KMS-11 (cell line): ENCODE data around the gene FAM13A.

Experiments
- H2AFZ ChIP-seq: fragments of 200-600 bp; sonication (generic); 2 replicates; pipeline ENCODE4 v1.6.1; 2016; ENCODE audit warnings: antibody characterized with exemption, mixed run types, low read depth
- H3K27ac ChIP-seq: fragments of 200-600 bp; sonication (generic); 2 replicates; pipeline ENCODE4 v1.6.1; 2016; ENCODE audit warnings: mild to moderate bottlenecking, mixed run types
- H3K27me3 ChIP-seq: fragments of 200-600 bp; sonication (generic); 2 replicates; pipeline ENCODE4 v1.6.1; 2017; ENCODE audit warnings: mild to moderate bottlenecking, low read depth, mixed run types, moderate library complexity; ENCODE audit not compliant: insufficient read depth
- H3K36me3 ChIP-seq: fragments of 200-600 bp; sonication (generic); 2 replicates; pipeline ENCODE4 v1.6.1; 2017; ENCODE audit warnings: mild to moderate bottlenecking, mixed run types; ENCODE audit not compliant: insufficient read depth
- H3K4me1 ChIP-seq: fragments of 200-600 bp; sonication (generic); 2 replicates; pipeline ENCODE4 v1.6.1; 2016; ENCODE audit warnings: mild to moderate bottlenecking, low read depth, mixed run types; ENCODE audit not compliant: poor library complexity, severe bottlenecking
- H3K4me2 ChIP-seq: fragments of 200-600 bp; sonication (generic); 2 replicates; pipeline ENCODE4 v1.7.0; 2016; ENCODE audit warnings: mild to moderate bottlenecking, mixed run types
- H3K4me3 ChIP-seq: fragments of 200-600 bp; sonication (generic); IDR thresholded peaks from 2 replicates; pipeline ENCODE4 v1.6.1; 2017; ENCODE audit warnings: low read depth, low read length, mixed read lengths; ENCODE audit not compliant: insufficient read depth
- H3K79me2 ChIP-seq: fragments of 200-600 bp; sonication (generic); 2 replicates; pipeline ENCODE4 v1.6.1; 2016; ENCODE audit warnings: low read depth, mixed run types; ENCODE audit not compliant: insufficient read depth
- H3K9ac ChIP-seq: fragments of 200-600 bp; sonication (generic); 2 replicates; pipeline ENCODE4 v1.6.1; 2016; ENCODE audit warnings: mild to moderate bottlenecking, mixed run types
- H4K20me1 ChIP-seq: fragments of 200-600 bp; sonication (generic); 2 replicates; pipeline ENCODE4 v1.6.1; 2016; ENCODE audit warnings: mild to moderate bottlenecking, mixed run types; ENCODE audit not compliant: insufficient read depth
- TF ChIP-seq, protein P1 (sequence below): fragments of 200-600 bp; sonication (generic); conservative IDR thresholded peaks from 2 replicates; pipeline ENCODE4 v1.6.1; 2017; ENCODE audit warnings: low read depth, mild to moderate bottlenecking, antibody characterized with exemption, low read length, moderate library complexity, mixed read lengths

Gene FAM13A

DNA sequence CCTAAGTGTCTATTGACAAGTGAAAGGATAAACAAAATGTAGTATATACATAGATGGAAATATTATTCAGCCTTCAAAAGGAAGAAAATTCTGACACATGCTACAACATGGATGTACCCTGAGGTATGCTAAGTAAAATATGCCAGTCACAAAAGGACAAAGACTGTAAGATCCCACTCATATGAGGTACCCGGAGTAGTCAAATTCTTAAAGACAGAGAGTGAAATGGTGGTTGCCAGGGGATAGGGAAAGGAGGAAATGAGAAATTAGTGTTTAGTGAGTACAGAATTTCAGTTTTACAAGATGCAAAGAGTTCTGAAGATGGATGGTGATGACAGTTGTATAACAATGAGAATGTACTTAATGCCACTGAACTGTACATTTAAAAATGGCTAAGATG lies 257.1 kb downstream of the FAM13A start:
- Histone ChIP-seq H3K36me3 (no peaks in the 10 kb centered on the region), H3K4me3 (no peak overlapping the region), H2AFZ (no peak overlapping the region), H3K4me1 (peaks cover 36% of the 10 kb centered on the region), H4K20me1 (no peaks in the 10 kb centered on the region), H3K9ac (no peak overlapping the region), H3K27ac (no peak overlapping the region), H3K79me2 (no peaks in the 10 kb centered on the region), H3K27me3 (no peaks in the 10 kb centered on the region), H3K4me2 (no peak overlapping the region)
- TF ChIP-seq, protein P1, sequence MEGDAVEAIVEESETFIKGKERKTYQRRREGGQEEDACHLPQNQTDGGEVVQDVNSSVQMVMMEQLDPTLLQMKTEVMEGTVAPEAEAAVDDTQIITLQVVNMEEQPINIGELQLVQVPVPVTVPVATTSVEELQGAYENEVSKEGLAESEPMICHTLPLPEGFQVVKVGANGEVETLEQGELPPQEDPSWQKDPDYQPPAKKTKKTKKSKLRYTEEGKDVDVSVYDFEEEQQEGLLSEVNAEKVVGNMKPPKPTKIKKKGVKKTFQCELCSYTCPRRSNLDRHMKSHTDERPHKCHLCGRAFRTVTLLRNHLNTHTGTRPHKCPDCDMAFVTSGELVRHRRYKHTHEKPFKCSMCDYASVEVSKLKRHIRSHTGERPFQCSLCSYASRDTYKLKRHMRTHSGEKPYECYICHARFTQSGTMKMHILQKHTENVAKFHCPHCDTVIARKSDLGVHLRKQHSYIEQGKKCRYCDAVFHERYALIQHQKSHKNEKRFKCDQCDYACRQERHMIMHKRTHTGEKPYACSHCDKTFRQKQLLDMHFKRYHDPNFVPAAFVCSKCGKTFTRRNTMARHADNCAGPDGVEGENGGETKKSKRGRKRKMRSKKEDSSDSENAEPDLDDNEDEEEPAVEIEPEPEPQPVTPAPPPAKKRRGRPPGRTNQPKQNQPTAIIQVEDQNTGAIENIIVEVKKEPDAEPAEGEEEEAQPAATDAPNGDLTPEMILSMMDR: no peak

DNA sequence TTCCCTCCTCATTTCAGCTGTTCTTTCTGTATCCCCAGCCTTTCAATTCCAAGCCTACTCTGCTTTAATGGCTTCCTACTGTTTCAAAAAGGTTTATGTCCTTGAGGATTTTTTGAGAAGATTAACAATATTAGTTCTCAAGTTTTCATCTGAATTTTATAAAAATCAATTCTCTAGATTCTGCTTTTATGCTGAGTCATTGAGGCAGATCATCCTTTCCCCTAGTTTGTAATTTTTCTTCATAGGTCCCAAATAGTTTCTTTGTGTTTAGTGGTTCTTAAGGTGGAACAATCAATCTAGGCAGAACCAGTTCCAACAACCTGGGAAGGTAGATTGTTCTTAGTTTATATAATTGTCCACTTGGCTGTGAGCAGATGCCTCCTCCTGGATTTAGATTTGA lies 259.3 kb downstream of the FAM13A start:
- Histone ChIP-seq H3K27ac (no peak overlapping the region), H3K36me3 (no peaks in the 10 kb centered on the region), H3K4me3 (no peak overlapping the region), H4K20me1 (no peaks in the 10 kb centered on the region), H3K79me2 (no peaks in the 10 kb centered on the region), H2AFZ (no peak overlapping the region), H3K9ac (no peak overlapping the region), H3K27me3 (no peaks in the 10 kb centered on the region), H3K4me1 (peaks cover 37% of the 10 kb centered on the region), H3K4me2 (no peak overlapping the region)
- TF ChIP-seq, protein P1: no peak

DNA sequence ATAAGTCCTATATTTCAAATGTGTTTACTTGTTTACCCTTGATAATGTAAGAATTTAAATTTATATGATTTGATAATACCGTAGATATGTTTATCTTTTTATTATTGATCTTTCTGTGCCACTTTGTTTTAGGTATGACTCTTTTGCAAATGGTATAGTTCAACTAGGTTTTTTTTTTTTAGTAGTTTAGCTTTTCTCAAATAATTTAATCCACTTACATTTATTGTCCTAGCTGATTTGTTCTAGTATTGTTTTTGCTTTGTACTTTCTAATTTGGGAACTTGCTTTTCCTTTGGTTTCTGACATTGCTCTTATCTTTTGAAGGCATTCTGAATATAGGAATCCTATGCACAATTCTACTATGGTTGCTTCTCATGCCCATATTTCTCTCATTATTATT lies 260.4 kb downstream of the FAM13A start:
- H3K4me2 ChIP-seq: no peak overlapping the region
- H3K4me3 ChIP-seq: no peak overlapping the region
- no peaks in the 10 kb centered on the region for H3K79me2 ChIP-seq
- no peaks in the 10 kb centered on the region for H3K27me3 ChIP-seq
- TF ChIP-seq, protein P1: no peak
- H3K27ac ChIP-seq: no peak overlapping the region
- H3K9ac ChIP-seq: no peak overlapping the region
- peaks cover 40% of the 10 kb centered on the region for H3K4me1 ChIP-seq
- H2AFZ ChIP-seq: no peak overlapping the region
- no peaks in the 10 kb centered on the region for H4K20me1 ChIP-seq
- no peaks in the 10 kb centered on the region for H3K36me3 ChIP-seq

DNA sequence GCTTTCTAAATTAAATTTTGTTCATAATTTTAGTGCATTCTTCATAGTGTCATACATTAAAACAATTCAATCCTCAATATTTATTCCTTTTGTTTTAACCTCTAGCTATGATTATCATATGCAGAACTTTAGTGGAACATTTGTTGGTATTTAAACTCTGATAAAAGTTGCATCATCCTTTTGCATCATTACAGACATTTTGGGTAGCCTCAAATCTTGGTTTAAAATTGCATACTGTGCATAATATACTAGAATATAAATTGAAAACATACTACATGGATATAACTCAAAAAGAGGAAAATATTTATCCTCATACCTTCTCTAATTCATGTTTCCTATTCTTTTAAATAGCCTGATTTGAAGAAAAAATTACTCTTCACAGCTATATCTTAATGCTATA lies 262.0 kb downstream of the FAM13A start:
- Histone ChIP-seq H3K4me1 (peaks cover 44% of the 10 kb centered on the region), H2AFZ (no peak overlapping the region), H3K36me3 (no peaks in the 10 kb centered on the region), H3K27me3 (no peaks in the 10 kb centered on the region), H3K9ac (no peak overlapping the region), H3K4me3 (no peak overlapping the region), H4K20me1 (no peaks in the 10 kb centered on the region), H3K79me2 (no peaks in the 10 kb centered on the region), H3K27ac (no peak overlapping the region), H3K4me2 (no peak overlapping the region)
- TF ChIP-seq, protein P1: no peak
